OCI-LY7 (cell line): Measurements from ENCODE around the gene ABLIM1. TPM values are rescaled to one million over a fixed set of nuclear protein-coding genes. Genes with fewer than 3 reads are reported as not detected.

Experiments used
- BruUV-seq: library from RNA; stranded (reverse); fragments of 400-500 nt; replicated peaks from 2 replicates; lab custom pipeline; 2021; lab: Mats Ljungman, UMichigan
- CTCF ChIA-PET: fragments of 300-600 bp; sonication (Branson Sonifier 250); formaldehyde crosslinking; loops from one replicate; lab custom pipeline; 2022; ENCODE audit warnings: antibody characterized with exemption; ENCODE audit not compliant: unreplicated experiment; lab: Charles Lee
- POLR2A ChIA-PET: fragments of 300-600 bp; sonication (Branson Sonifier 250); formaldehyde crosslinking; loops from one replicate; lab custom pipeline; 2022; ENCODE audit warnings: antibody characterized with exemption; lab: Charles Lee
- DNase-seq: peaks from one replicate; pipeline ENCODE4 v3.0.0-alpha.2; 2015; ENCODE audit warnings: low spot score
- H2AFZ ChIP-seq: fragments of 200-600 bp; sonication (generic), shearing (Covaris generic); 2 replicates; pipeline ENCODE4 v1.6.1; 2014; ENCODE audit warnings: mild to moderate bottlenecking, antibody characterized with exemption, low read length, moderate library complexity
- H3K27ac ChIP-seq: fragments of 200-600 bp; sonication (generic); 2 replicates; pipeline ENCODE4 v1.5.1; 2014; ENCODE audit warnings: mixed run types, low read depth, mild to moderate bottlenecking, moderate library complexity, low read length, inconsistent platforms; ENCODE audit not compliant: poor library complexity, severe bottlenecking
- H3K36me3 ChIP-seq: fragments of 200-600 bp; sonication (generic); 2 replicates; pipeline ENCODE4 v1.6.1; 2014; ENCODE audit warnings: mild to moderate bottlenecking, antibody characterized with exemption, low read length, moderate library complexity, mixed read lengths; ENCODE audit not compliant: insufficient read depth
- H3K4me1 ChIP-seq: fragments of 200-600 bp; sonication (generic); 2 replicates; pipeline ENCODE4 v1.5.1; 2014; ENCODE audit warnings: mild to moderate bottlenecking, low read length; ENCODE audit not compliant: insufficient read depth, poor library complexity, severe bottlenecking
- H3K4me2 ChIP-seq: fragments of 200-600 bp; sonication (generic); 2 replicates; pipeline ENCODE4 v1.6.1; 2014; ENCODE audit warnings: mild to moderate bottlenecking, low read length
- H3K4me3 ChIP-seq: fragments of 200-600 bp; sonication (generic); 2 replicates; pipeline ENCODE4 v1.5.1; 2014; ENCODE audit warnings: mild to moderate bottlenecking, low read depth, low read length; ENCODE audit not compliant: poor library complexity, severe bottlenecking
- H3K79me2 ChIP-seq: fragments of 200-600 bp; sonication (generic); 2 replicates; pipeline ENCODE4 v1.6.1; 2016; ENCODE audit warnings: low read depth, mild to moderate bottlenecking, low read length, moderate library complexity, mixed read lengths; ENCODE audit not compliant: insufficient read depth
- H3K9me2 ChIP-seq: fragments of 200-600 bp; sonication (generic); 2 replicates; pipeline ENCODE4 v1.6.1; 2016; ENCODE audit warnings: mild to moderate bottlenecking, low read length, mixed read lengths; ENCODE audit not compliant: insufficient read depth
- H3K9me3 ChIP-seq: fragments of 200-600 bp; sonication (generic); 2 replicates; pipeline ENCODE4 v1.6.1; 2014; ENCODE audit warnings: mild to moderate bottlenecking, mixed run types, low read length, mixed read lengths
- H4K20me1 ChIP-seq: fragments of 200-600 bp; sonication (generic); 2 replicates; pipeline ENCODE4 v1.6.1; 2014; ENCODE audit warnings: mild to moderate bottlenecking, antibody characterized with exemption, low read length, moderate library complexity, mixed read lengths; ENCODE audit not compliant: insufficient read depth
- CTCF ChIP-seq: fragments of 200-600 bp; sonication (generic); conservative IDR thresholded peaks from 2 replicates; pipeline ENCODE4 v1.5.1; 2014; ENCODE audit warnings: mild to moderate bottlenecking, antibody characterized with exemption, low read length, moderate library complexity, mixed read lengths
- EZH2phosphoT487 ChIP-seq: fragments of 200-600 bp; sonication (generic); IDR thresholded peaks from 2 replicates; pipeline ENCODE4 v1.6.1; 2018; ENCODE audit warnings: low read depth, borderline replicate concordance, mild to moderate bottlenecking, mixed run types, antibody characterized with exemption, low read length, moderate library complexity, mixed read lengths
- intact Hi-C: fragments of 100-400 bp; cut with micrococcal nuclease; formaldehyde crosslinking; loops from one replicate; pipeline ENCODE4 v1.10.0; 2022; ENCODE audit not compliant: unreplicated experiment
- total RNA-seq, 2 experiments: library from RNA; depleted of rRNA in 1 of 2; stranded (reverse); fragments of >200 nt in 1 of 2; shearing (Covaris generic) in 1 of 2; gene quantifications; 2 replicates each; pipeline ENCODE4 v1.2.3, GENCODE V29; 2014 to 2022

The ABLIM1 gene
- total RNA-seq, 2 experiments from 2014 or later = 94.2 to 268 TPM

DNA sequence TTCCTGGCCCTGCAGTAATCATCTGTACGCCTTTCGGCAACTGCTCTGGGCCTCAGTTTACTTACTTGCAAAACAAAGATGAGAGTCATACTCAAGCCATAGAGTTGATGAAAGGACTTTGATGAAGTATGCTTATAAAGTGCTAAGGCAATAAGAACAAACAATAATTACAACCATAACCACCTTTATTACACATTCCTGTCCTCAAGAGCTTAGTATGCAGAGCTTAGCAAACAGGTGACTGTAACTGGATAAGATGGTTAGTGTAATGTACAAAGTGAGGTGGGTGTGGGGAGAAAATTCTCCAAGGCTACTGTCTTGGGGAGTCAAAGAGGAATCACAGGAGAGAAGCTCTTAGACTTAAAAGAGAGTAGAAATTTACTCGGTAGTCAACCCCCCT, 136.8 kb downstream of the ABLIM1 start:
- Histone ChIP-seq H3K4me3 (no peak overlapping the region), H2AFZ (no peak overlapping the region), H3K79me2 (peaks cover 100% of the 10 kb centered on the region), H3K9me3 (no peaks in the 10 kb centered on the region), H3K9me2 (no peaks in the 10 kb centered on the region), H4K20me1 (peaks cover 83% of the 10 kb centered on the region), H3K36me3 (peaks cover 73% of the 10 kb centered on the region), H3K4me1 (peaks cover 77% of the 10 kb centered on the region), H3K27ac (no peak overlapping the region), H3K4me2 (peak overlapping the region; percentile 95; the same call in 1 of the 2 replicates)
- BruUV-seq = no TSS peak
- CTCF ChIA-PET = interaction anchor here (1.0 to 1.6 kb wide), 2 partner anchors 24 to 50 kb away, joined by 3 read pairs; no protein-coding TSS in a partner anchor
- intact Hi-C loops = loop anchor here (10.0 kb wide), 1 partner anchor 666 kb away; the partner anchor contains the start of genes DCLRE1A and NHLRC2
- TF ChIP-seq EZH2phosphoT487 = no peak
- no peak for TF ChIP-seq CTCF
- POLR2A ChIA-PET = interaction anchor here (0.6 to 16.1 kb wide), 4 partner anchors 19 to 50 kb away, joined by 5 to 464 read pairs (median 100); no protein-coding TSS in a partner anchor
- no peak for DNase-seq

DNA sequence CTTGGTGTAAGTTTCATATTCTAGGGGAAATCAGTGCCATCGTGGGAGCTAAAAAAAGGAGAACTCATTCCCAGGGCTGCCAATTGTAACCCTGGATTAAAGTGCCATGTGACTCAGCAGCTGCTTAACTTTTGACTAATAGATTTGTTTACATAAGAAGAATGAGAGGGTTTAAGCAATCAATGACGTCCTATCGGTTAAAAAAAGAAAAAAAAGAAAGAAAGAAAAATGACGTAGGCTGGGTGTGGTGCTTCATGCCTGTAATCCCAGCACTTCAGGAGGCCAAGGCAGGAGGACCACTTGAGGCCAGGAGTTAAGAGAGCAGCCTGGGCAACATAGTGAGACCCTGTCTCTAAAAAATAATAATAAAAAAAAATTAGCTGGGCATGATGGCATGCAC, 137.6 kb downstream of the ABLIM1 start:
- Histone ChIP-seq H3K79me2 (peaks cover 100% of the 10 kb centered on the region), H3K4me3 (no peak overlapping the region), H3K9me2 (no peaks in the 10 kb centered on the region), H3K27ac (no peak overlapping the region), H3K9me3 (no peaks in the 10 kb centered on the region), H3K36me3 (peaks cover 80% of the 10 kb centered on the region), H3K4me2 (0 out of 2 replicates have a peak overlapping the region, but pooled peaks have one; percentile 24), H4K20me1 (peaks cover 79% of the 10 kb centered on the region), H2AFZ (no peak overlapping the region), H3K4me1 (peaks cover 85% of the 10 kb centered on the region)
- DNase-seq = no peak
- POLR2A ChIA-PET = interaction anchor here (1.4 to 16.1 kb wide), 4 partner anchors 14 to 31 kb away, joined by 5 to 464 read pairs (median 100); no protein-coding TSS in a partner anchor
- TF ChIP-seq CTCF (no peak), EZH2phosphoT487 (no peak)
- CTCF ChIA-PET = interaction anchor here (1.6 kb wide), 1 partner anchor 49 kb away, joined by 3 read pairs; no protein-coding TSS in a partner anchor
- intact Hi-C loops = loop anchor here (10.0 kb wide), 1 partner anchor 666 kb away; the partner anchor contains the start of genes DCLRE1A and NHLRC2
- no TSS peak for BruUV-seq
